A549 treated with AZD2906 at 1 μM for 4 hours (cell line): ENCODE results near the gene NR2E3. TPM values are rescaled to one million over a fixed set of nuclear protein-coding genes. Genes with fewer than 3 reads are reported as not detected.

Experiments
- total RNA-seq: library from RNA; stranded (reverse); fragments of 200-300 nt; extraction: Qiagen RNA extraction; gene quantifications from 5 replicates; pipeline ENCODE4 v1.2.3, GENCODE V29; 2022

Gene NR2E3
- total RNA-seq = 0.16 to 0.34 TPM (median 0.21 TPM) in 5 replicates

GRCh38 chr15:71810256-71811035 lies at the start of gene NR2E3:
Gene NR2E3, plus strand, starts transcription at chr15:71810554. Its CDS starts 190 bp downstream, at chr15:71810744.

